IMR-90 (cell line): ENCODE results near the gene HOXC5. TPM values are rescaled to one million over a fixed set of nuclear protein-coding genes. Genes with fewer than 3 reads are reported as not detected.

Source experiments
- ATAC-seq: fragments of 200-7000 bp; cut with Tn5 transposase; 2 replicates; pipeline ENCODE4 v1.9.1; 2020; ENCODE audit warnings: low read depth, mild to moderate bottlenecking, moderate library complexity
- BruUV-seq: library from RNA; stranded (reverse); fragments of 400-500 nt; replicated peaks from 2 replicates; lab custom pipeline; 2021; lab: Mats Ljungman, UMichigan
- CTCF ChIA-PET: fragments of 300-600 bp; formaldehyde crosslinking; extraction: SDS; loops from one replicate; lab custom pipeline; 2021; ENCODE audit warnings: antibody characterized with exemption; lab: Yijun Ruan, JAX
- POLR2A ChIA-PET: fragments of 300-600 bp; sonication (Branson Sonifier 250); formaldehyde crosslinking; loops from one replicate; lab custom pipeline; 2022; ENCODE audit warnings: antibody characterized with exemption; ENCODE audit not compliant: unreplicated experiment; lab: Charles Lee
- DNase-seq: peaks from one replicate; pipeline ENCODE4 v3.0.0; 2013
- H2AFZ ChIP-seq: replicated peaks from 2 replicates; pipeline ENCODE3; 2013; ENCODE audit warnings: low read length, mild to moderate bottlenecking; ENCODE audit not compliant: poor library complexity
- H2AK5ac ChIP-seq: 2 replicates; pipeline ENCODE4 v1.6.1; 2013; ENCODE audit warnings: low read depth, low read length, inconsistent platforms
- H2AK9ac ChIP-seq: replicated peaks from 2 replicates; pipeline ENCODE3; 2013; ENCODE audit warnings: mild to moderate bottlenecking, low read depth, low read length, moderate library complexity; ENCODE audit not compliant: poor library complexity
- H2BK120ac ChIP-seq: 2 replicates; pipeline ENCODE4 v1.6.1; 2013; ENCODE audit warnings: low read depth, low read length, inconsistent platforms
- H2BK15ac ChIP-seq: 3 replicates; pipeline ENCODE4 v1.6.1; 2013; ENCODE audit warnings: low read depth, low read length, inconsistent platforms
- H2BK20ac ChIP-seq: 2 replicates; pipeline ENCODE4 v1.6.1; 2013; ENCODE audit warnings: low read depth, mild to moderate bottlenecking, inconsistent platforms, low read length, moderate library complexity
- H2BK5ac ChIP-seq: 2 replicates; pipeline ENCODE4 v1.6.1; 2013; ENCODE audit warnings: mild to moderate bottlenecking, low read depth, low read length, inconsistent platforms; ENCODE audit not compliant: poor library complexity, severe bottlenecking
- H3K14ac ChIP-seq: replicated peaks from 2 replicates; pipeline ENCODE4 v1.6.1; 2013; ENCODE audit warnings: low read depth, low read length, inconsistent platforms
- H3K18ac ChIP-seq: 2 replicates; pipeline ENCODE4 v1.6.1; 2013; ENCODE audit warnings: low read depth, low read length, control low read depth
- H3K23ac ChIP-seq: 2 replicates; pipeline ENCODE4 v1.6.1; 2013; ENCODE audit warnings: low read depth, low read length, inconsistent platforms
- H3K27ac ChIP-seq: 2 replicates; pipeline ENCODE4 v1.5.1; 2013; ENCODE audit warnings: mild to moderate bottlenecking, control low read depth, low read length; ENCODE audit not compliant: insufficient read depth
- H3K27me3 ChIP-seq: 2 replicates; pipeline ENCODE4 v1.6.1; 2013; ENCODE audit warnings: low read length; ENCODE audit not compliant: control insufficient read depth, insufficient read depth
- H3K36me3 ChIP-seq: 2 replicates; pipeline ENCODE4 v1.6.1; 2013; ENCODE audit warnings: low read length, mixed read lengths; ENCODE audit not compliant: control insufficient read depth, insufficient read depth
- H3K4ac ChIP-seq: 2 replicates; pipeline ENCODE4 v1.6.1; 2013; ENCODE audit warnings: low read depth, low read length, inconsistent platforms
- H3K4me1 ChIP-seq: 2 replicates; pipeline ENCODE4 v1.6.1; 2013; ENCODE audit warnings: low read length, mixed read lengths; ENCODE audit not compliant: control insufficient read depth, insufficient read depth
- H3K4me2 ChIP-seq: 2 replicates; pipeline ENCODE4 v1.6.1; 2013; ENCODE audit warnings: low read depth, mild to moderate bottlenecking, control low read depth, low read length, moderate library complexity
- H3K4me3 ChIP-seq: 2 replicates; pipeline ENCODE4 v1.5.1; 2013; ENCODE audit warnings: low read depth, mild to moderate bottlenecking, control low read depth, low read length, moderate library complexity; ENCODE audit not compliant: insufficient read depth
- H3K56ac ChIP-seq: 2 replicates; pipeline ENCODE4 v1.6.1; 2013; ENCODE audit warnings: low read length, inconsistent platforms; ENCODE audit not compliant: insufficient read depth; ENCODE audit errors: extremely low read depth
- H3K79me1 ChIP-seq, 2 experiments: 2 replicates each; pipeline ENCODE4 v1.6.1; 2013; ENCODE audit warnings: low read length in 2 of 2, inconsistent platforms in 1 of 2, low read depth in 1 of 2
- H3K9ac ChIP-seq: 2 replicates; pipeline ENCODE4 v1.6.1; 2013; ENCODE audit warnings: low read depth, low read length, control low read depth
- H3K9me1 ChIP-seq: 2 replicates; pipeline ENCODE4 v1.6.1; 2013; ENCODE audit warnings: low read length, inconsistent platforms; ENCODE audit not compliant: insufficient read depth
- H3K9me3 ChIP-seq: 2 replicates; pipeline ENCODE4 v1.6.1; 2013; ENCODE audit warnings: low read length; ENCODE audit not compliant: control insufficient read depth, insufficient read depth
- H4K20me1 ChIP-seq: 2 replicates; pipeline ENCODE4 v1.6.1; 2013; ENCODE audit warnings: low read length, inconsistent platforms; ENCODE audit not compliant: insufficient read depth
- H4K5ac ChIP-seq: 2 replicates; pipeline ENCODE4 v1.6.1; 2013; ENCODE audit warnings: mild to moderate bottlenecking, low read depth, low read length, control low read depth
- H4K8ac ChIP-seq, 2 experiments: 2 replicates each; pipeline ENCODE4 v1.6.1; 2013; ENCODE audit warnings: low read depth in 2 of 2, low read length in 2 of 2, control low read depth in 1 of 2, inconsistent platforms in 1 of 2
- H4K91ac ChIP-seq: 2 replicates; pipeline ENCODE4 v1.6.1; 2013; ENCODE audit warnings: low read depth, low read length, inconsistent platforms; ENCODE audit not compliant: insufficient read depth
- BHLHE40 ChIP-seq: fragments of 150-350 bp; IDR thresholded peaks from 2 replicates; pipeline ENCODE4 v1.6.1; 2016; ENCODE audit warnings: mild to moderate bottlenecking, low read depth, low read length
- CEBPB ChIP-seq: IDR thresholded peaks from 2 replicates; pipeline ENCODE4 v1.6.1; 2012; ENCODE audit warnings: low read depth, low read length, improper control_type of control experiment
- CHD1 ChIP-seq: IDR thresholded peaks from 2 replicates; pipeline ENCODE4 v1.6.1; 2012; ENCODE audit warnings: low read depth, low read length, improper control_type of control experiment
- CTCF ChIP-seq: conservative IDR thresholded peaks from 2 replicates; pipeline ENCODE4 v1.5.1; 2012; ENCODE audit warnings: mild to moderate bottlenecking, low read depth, low read length, improper control_type of control experiment
- ELK1 ChIP-seq: fragments of 150-350 bp; IDR thresholded peaks from 2 replicates; pipeline ENCODE4 v1.6.1; 2016; ENCODE audit warnings: low read depth, mild to moderate bottlenecking, low read length, moderate library complexity, borderline replicate concordance
- MAZ ChIP-seq: IDR thresholded peaks from 2 replicates; pipeline ENCODE4 v1.6.1; 2012; ENCODE audit warnings: low read depth, mild to moderate bottlenecking, low read length, improper control_type of control experiment, moderate library complexity, borderline replicate concordance
- NFE2L2 ChIP-seq: fragments of 150-350 bp; IDR thresholded peaks from 2 replicates; pipeline ENCODE4 v1.6.1; 2016; ENCODE audit warnings: low read depth, mild to moderate bottlenecking, low read length
- POLR2A ChIP-seq: IDR thresholded peaks from 2 replicates; pipeline ENCODE4 v1.6.1; 2012; ENCODE audit warnings: mild to moderate bottlenecking, low read depth, low read length
- RAD21 ChIP-seq: IDR thresholded peaks from 2 replicates; pipeline ENCODE4 v1.6.1; 2012; ENCODE audit warnings: low read length, improper control_type of control experiment
- RCOR1 ChIP-seq: IDR thresholded peaks from 2 replicates; pipeline ENCODE4 v1.6.1; 2012; ENCODE audit warnings: mild to moderate bottlenecking, low read length, improper control_type of control experiment; ENCODE audit not compliant: insufficient replicate concordance
- RFX5 ChIP-seq: IDR thresholded peaks from 2 replicates; pipeline ENCODE4 v1.8.0; 2012; ENCODE audit warnings: low read depth, mild to moderate bottlenecking, low read length, moderate library complexity
- SMC3 ChIP-seq: fragments of 150-350 bp; IDR thresholded peaks from 2 replicates; pipeline ENCODE4 v1.6.1; 2016; ENCODE audit warnings: low read depth, mild to moderate bottlenecking, antibody characterized with exemption, low read length, moderate library complexity
- USF2 ChIP-seq: fragments of 150-350 bp; IDR thresholded peaks from 2 replicates; pipeline ENCODE4 v1.6.1; 2017; ENCODE audit warnings: mild to moderate bottlenecking, antibody characterized with exemption, low read length, low read depth
- WGBS, 2 experiments: methylation state at CpG; one replicate each; pipeline versions ENCODE4 v1.1.5 to v1.1.7; 2013; ENCODE audit warnings: missing lambda C conversion rate in 2 of 2; ENCODE audit not compliant: insufficient read length in 1 of 2; ENCODE audit errors: extremely low coverage in 2 of 2; 5-methylcytosine and 5-hydroxymethylcytosine counted together
- dilution Hi-C: fragments of 300-500 bp; cut with HindIII; formaldehyde crosslinking; loops from one replicate; pipeline ENCODE4 v1.14.3; 2018; ENCODE audit warnings: low sequenced_read_pairs; ENCODE audit not compliant: unreplicated experiment
- in situ Hi-C: fragments of 300-500 bp; cut with MboI; formaldehyde crosslinking; loops from 3 replicates; pipeline ENCODE4 v1.14.3; 2019; ENCODE audit warnings: low sequenced_read_pairs, inconsistent platforms, mixed read lengths
- intact Hi-C: fragments of 100-400 bp; cut with micrococcal nuclease; formaldehyde crosslinking; loops from 2 replicates; pipeline ENCODE4 v1.10.0; 2022
- polyA plus RNA-seq, 3 experiments: library from polyadenylated mRNA; depleted of rRNA; stranded (reverse); fragments of >200 nt; gene quantifications; 2 replicates each; pipeline ENCODE4 v1.2.3, GENCODE V29; 2012; ENCODE audit warnings: low replicate concordance in 1 of 3
- total RNA-seq: library from RNA; depleted of rRNA; stranded (reverse); fragments of >200 nt; gene quantifications from 2 replicates; pipeline ENCODE4 v1.2.3, GENCODE V29; 2012

Gene HOXC5
- total and polyA plus RNA-seq, 2 of the 4 experiments (the other 2 are of a cell fraction) = not detected

- Histone ChIP-seq H3K9me1 (no peaks in the 10 kb centered on the region), H3K79me1 (no peaks in the 10 kb centered on the region), H2AK9ac (no peak within 1 kb of the TSS), H3K4me1 (0 out of 2 replicates have a peak, but pooled peaks cover under 1% of the 10 kb centered on the region), H3K27ac (no peak within 1 kb of the TSS), H3K9me3 (peaks cover 8% of the 10 kb centered on the region; the same call in 1 of the 2 replicates), H2AK5ac (no peak within 1 kb of the TSS), H4K20me1 (no peaks in the 10 kb centered on the region), H3K23ac (no peak within 1 kb of the TSS), H3K9ac (no peak within 1 kb of the TSS), H4K8ac (no peak within 1 kb of the TSS), H2AFZ (peak within 1 kb of the TSS; percentile 84), H3K4me3 (peak within 1 kb of the TSS; percentile 32), H3K14ac (no peak within 1 kb of the TSS), H2BK5ac (no peak within 1 kb of the TSS), H3K18ac (no peak within 1 kb of the TSS), H2BK15ac (no peak within 1 kb of the TSS), H3K27me3 (peaks cover 98% of the 10 kb centered on the region), H3K4me2 (peak within 1 kb of the TSS; percentile 95), H3K56ac (no peak within 1 kb of the TSS), H4K5ac (no peak within 1 kb of the TSS), H4K91ac (no peak within 1 kb of the TSS), H2BK20ac (no peak within 1 kb of the TSS), H3K36me3 (no peaks in the 10 kb centered on the region), H3K4ac (no peak within 1 kb of the TSS), H2BK120ac (no peak within 1 kb of the TSS)
- WGBS, 2 experiments = 1% methylated on average over 44 of the region's 87 CpGs; no CpG with 5 or more reads in 1 of the 2 experiments
- POLR2A ChIA-PET = interaction anchor here (0.6 kb wide), 1 partner anchor 20 kb away, joined by 3 read pairs; no protein-coding TSS in a partner anchor
- BruUV-seq = no TSS peak
- CTCF ChIA-PET = interaction anchor here (1.1 to 1.9 kb wide), 4 partner anchors 13 to 208 kb away, joined by 3 to 9 read pairs (median 4); partner anchors contain the start of gene HOXC10
- DNase-seq (no peak), ATAC-seq (peak; percentile 25; the same call in 1 of the 2 replicates)
- intact Hi-C loops = loop anchor here (10.0 kb wide), 1 partner anchor 296 kb away; no protein-coding TSS in a partner anchor
- in situ Hi-C loops = no loop called here
- dilution Hi-C loops = no loop called here
- TF ChIP-seq CEBPB (no peak), MAZ (no peak), RFX5 (no peak), RCOR1 (no peak), ELK1 (no peak), SMC3 (no peak), POLR2A (no peak), NFE2L2 (no peak), RAD21 (no peak), USF2 (no peak), BHLHE40 (no peak), CTCF (no peak), CHD1 (no peak)
Measured at GRCh38 chr12:54000116-54001114, 32.4 kb upstream of the HOXC5 start, which contains the start of gene HOXC9. Gene HOXC9 (plus strand): TSS chr12:54000161. CDS start chr12:54000189, 28 bp downstream.
